AG09319 (cell line): ENCODE results near the gene POLR1H.
A peak's percentile ranks its signal among the peaks of the same experiment; 100 is the strongest.

Experiments used
- DNase-seq: peaks from one replicate; pipeline ENCODE4 v3.0.0-alpha.2; 2010; ENCODE audit warnings: low read depth; ENCODE audit errors: extremely low read depth
- TF ChIP-seq, protein P1 (sequence below): IDR thresholded peaks from 2 replicates; pipeline ENCODE4 v1.5.1; 2011; ENCODE audit warnings: low read depth, mild to moderate bottlenecking, inconsistent platforms, low read length, moderate library complexity

POLR1H gene

DNA sequence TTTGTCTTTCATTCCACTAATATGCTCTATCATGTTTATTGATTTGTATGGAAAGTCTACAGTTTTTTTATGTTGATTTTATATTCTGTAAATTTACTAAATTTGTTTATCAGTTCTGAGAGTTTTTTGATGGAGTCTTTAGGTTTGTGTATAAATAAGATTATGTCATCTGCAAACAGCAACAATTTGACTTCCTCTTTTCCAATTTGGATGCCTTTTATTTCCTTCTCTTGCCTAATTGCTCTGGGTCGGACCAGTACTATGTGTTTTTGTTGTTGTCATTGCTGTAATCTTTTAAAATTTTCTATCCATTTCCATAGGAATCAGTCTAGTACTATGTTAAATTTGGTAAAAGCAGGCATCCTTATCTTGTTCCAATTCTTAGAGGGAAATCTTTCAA, 31.5 kb upstream of the POLR1H start:
- TF ChIP-seq, protein P1, sequence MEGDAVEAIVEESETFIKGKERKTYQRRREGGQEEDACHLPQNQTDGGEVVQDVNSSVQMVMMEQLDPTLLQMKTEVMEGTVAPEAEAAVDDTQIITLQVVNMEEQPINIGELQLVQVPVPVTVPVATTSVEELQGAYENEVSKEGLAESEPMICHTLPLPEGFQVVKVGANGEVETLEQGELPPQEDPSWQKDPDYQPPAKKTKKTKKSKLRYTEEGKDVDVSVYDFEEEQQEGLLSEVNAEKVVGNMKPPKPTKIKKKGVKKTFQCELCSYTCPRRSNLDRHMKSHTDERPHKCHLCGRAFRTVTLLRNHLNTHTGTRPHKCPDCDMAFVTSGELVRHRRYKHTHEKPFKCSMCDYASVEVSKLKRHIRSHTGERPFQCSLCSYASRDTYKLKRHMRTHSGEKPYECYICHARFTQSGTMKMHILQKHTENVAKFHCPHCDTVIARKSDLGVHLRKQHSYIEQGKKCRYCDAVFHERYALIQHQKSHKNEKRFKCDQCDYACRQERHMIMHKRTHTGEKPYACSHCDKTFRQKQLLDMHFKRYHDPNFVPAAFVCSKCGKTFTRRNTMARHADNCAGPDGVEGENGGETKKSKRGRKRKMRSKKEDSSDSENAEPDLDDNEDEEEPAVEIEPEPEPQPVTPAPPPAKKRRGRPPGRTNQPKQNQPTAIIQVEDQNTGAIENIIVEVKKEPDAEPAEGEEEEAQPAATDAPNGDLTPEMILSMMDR, result no peak
- DNase-seq, result no peak

- TF ChIP-seq, protein P1, result no peak
- DNase-seq, result no peak
These were observed 29.7 kb upstream of the POLR1H start for GRCh38 chr6:30031381-30031780.

DNA sequence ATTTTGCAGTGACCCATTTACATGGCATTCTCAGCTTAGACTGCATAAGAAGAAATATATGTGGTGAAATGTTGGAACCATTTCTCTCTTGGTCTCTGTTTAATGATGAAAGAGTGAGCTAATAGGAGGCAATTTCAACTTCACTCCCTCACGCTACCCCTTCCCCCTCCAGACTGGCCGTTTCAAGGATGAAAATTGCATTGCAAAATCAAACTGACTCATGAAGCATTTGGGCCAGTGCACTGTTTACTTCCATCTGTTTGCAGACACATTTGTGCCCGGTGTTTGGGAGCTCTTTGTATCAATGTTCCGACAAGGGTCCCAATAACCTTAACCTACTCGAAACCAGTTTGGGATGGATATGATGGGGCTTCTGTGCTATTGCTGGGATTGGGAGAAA, 27.6 kb upstream of the POLR1H start:
- DNase-seq, result peak; percentile 80

DNA sequence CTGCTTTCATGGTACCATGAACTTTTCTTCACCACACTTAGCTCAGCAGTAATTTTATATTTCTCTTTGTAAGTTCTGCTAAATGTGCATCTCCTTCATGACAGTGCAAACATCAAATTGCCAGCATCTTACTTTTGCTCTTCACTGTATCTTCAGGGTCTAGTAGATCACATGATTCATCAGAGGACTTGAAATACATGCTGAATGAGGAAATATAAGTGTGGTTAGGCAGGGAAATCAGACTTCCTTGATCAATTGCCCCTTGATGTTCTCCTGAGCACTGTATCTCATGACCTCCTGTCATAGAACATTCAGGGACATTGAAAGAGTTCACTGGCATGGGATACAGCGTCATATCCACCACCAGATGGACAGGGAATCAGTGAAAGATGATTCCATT, 25.3 kb upstream of the POLR1H start:
- TF ChIP-seq, protein P1, result no peak
- DNase-seq, result no peak

DNA sequence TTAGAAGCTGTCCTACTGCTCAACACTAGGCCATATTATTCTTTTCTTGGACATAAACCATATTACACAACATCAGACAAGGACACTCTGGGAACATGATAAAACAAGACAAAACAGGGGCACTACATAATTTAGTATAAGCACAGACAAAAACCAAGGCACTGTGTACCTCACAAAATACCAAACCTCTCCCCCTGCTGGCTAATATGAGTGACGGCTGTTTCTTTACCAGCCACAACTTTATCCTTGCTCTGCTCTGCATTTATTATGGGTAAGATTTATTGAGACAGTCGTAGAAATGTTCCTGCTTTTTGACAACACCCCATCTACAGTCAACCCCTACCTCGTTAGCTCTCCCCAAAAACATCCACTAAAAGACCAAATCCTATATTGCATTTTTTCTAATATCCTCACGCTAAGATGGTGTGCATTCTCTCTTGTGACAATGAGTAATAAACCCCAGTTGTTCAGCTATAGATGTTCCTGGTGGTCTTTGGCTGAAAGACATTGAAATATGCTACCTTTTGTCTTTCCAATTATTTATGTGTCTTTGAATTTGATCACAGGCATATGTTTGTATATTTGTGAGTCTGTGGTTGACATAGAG, 23.8 kb upstream of the POLR1H start:
- TF ChIP-seq, protein P1, result peak; percentile 49
- DNase-seq, result no peak

DNA sequence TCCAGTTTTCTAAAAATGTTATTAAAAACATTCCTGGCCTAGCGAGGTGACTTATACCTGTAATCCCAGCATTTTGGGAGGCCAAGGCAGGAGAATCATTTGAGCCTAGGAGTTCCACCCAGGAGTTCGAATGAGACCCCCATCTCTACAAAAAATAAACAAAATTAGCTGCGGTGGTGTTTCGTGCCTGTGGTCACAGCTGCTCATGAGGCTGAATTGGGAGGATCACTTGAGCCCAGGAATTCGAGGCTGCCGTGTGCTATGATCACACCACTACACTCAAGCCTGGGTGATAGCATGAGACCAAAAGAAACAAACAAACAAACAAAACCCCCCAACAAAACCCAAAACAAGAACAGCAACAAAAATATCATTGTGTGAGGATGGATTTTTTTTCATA, 19.8 kb upstream of the POLR1H start:
- no peak for DNase-seq
- TF ChIP-seq, protein P1, result no peak

DNA sequence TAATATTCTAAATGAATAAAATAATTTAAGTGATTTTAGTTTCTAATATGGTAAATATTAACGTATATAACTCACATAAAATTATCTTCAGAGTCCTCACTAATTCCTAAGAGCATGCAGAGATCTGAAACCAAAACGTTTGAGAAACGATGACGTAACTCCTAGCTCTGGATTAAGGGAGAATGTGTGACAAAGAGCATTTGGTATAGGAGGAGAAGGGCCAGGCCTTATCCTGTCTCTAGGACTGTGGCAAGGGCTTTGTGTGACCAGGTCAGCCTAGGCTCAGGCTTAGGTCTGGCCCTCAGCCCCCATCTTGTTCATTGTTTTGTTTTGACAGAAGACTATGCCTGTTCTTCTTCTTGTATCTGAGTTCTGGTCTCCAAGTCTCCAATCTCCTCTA, 19.2 kb upstream of the POLR1H start:
- no peak for DNase-seq
- TF ChIP-seq, protein P1, result no peak

GRCh38 chr6:30042476-30042875, 18.6 kb upstream of the POLR1H start:
- DNase-seq, result no peak

More at GRCh38 chr6:30042476-30042875, 18.6 kb upstream of the POLR1H start:
- TF ChIP-seq, protein P1, result no peak
